H9 (cell line): ENCODE results near the gene KRT9. TPM values are rescaled to one million over a fixed set of nuclear protein-coding genes. Genes with fewer than 3 reads are reported as not detected.

Source experiments
- DNase-seq: peaks from one replicate; pipeline ENCODE4 v3.0.0-alpha.2; 2017
- H2AFZ ChIP-seq: one replicate; pipeline ENCODE4 v1.6.1; 2013; ENCODE audit warnings: mild to moderate bottlenecking, low read length, control low read depth, moderate library complexity
- H2AK5ac ChIP-seq: 2 replicates; pipeline ENCODE4 v1.6.1; 2013; ENCODE audit warnings: low read length, control low read depth, mixed read lengths; ENCODE audit not compliant: insufficient read length
- H2BK120ac ChIP-seq: one replicate; pipeline ENCODE4 v1.6.1; 2013; ENCODE audit warnings: low read depth, mild to moderate bottlenecking, low read length, control low read depth, inconsistent platforms; ENCODE audit not compliant: poor library complexity, severe bottlenecking
- H2BK12ac ChIP-seq: 2 replicates; pipeline ENCODE4 v1.6.1; 2013; ENCODE audit warnings: low read length, control low read depth, mixed read lengths, low read depth; ENCODE audit not compliant: insufficient read length
- H2BK15ac ChIP-seq: 2 replicates; pipeline ENCODE4 v1.6.1; 2013; ENCODE audit warnings: low read depth, low read length, control low read depth
- H2BK20ac ChIP-seq: one replicate; pipeline ENCODE4 v1.6.1; 2013; ENCODE audit warnings: low read depth, mild to moderate bottlenecking, low read length, control low read depth, inconsistent platforms; ENCODE audit not compliant: poor library complexity, severe bottlenecking
- H2BK5ac ChIP-seq: 2 replicates; pipeline ENCODE4 v1.6.1; 2013; ENCODE audit warnings: low read length, control low read depth, mixed read lengths; ENCODE audit not compliant: insufficient read length
- H3K14ac ChIP-seq: 2 replicates; pipeline ENCODE4 v1.6.1; 2013; ENCODE audit warnings: low read length, control low read depth; ENCODE audit not compliant: insufficient read depth
- H3K18ac ChIP-seq: 2 replicates; pipeline ENCODE4 v1.6.1; 2013; ENCODE audit warnings: low read depth, mild to moderate bottlenecking, mixed read lengths, low read length, control low read depth; ENCODE audit not compliant: insufficient read length
- H3K23ac ChIP-seq: 2 replicates; pipeline ENCODE4 v1.6.1; 2013; ENCODE audit warnings: low read length, control low read depth, mixed read lengths, low read depth; ENCODE audit not compliant: insufficient read length
- H3K23me2 ChIP-seq: 2 replicates; pipeline ENCODE4 v1.6.1; 2013; ENCODE audit warnings: low read depth, mild to moderate bottlenecking, mixed read lengths, low read length, control low read depth; ENCODE audit not compliant: insufficient read length, poor library complexity, severe bottlenecking
- H3K27ac ChIP-seq: 2 replicates; pipeline ENCODE4 v1.5.1; 2013; ENCODE audit warnings: low read length, control low read depth, mixed read lengths, low read depth; ENCODE audit not compliant: insufficient read length
- H3K27me3 ChIP-seq: 2 replicates; pipeline ENCODE4 v1.6.1; 2013; ENCODE audit warnings: low read length, control low read depth, inconsistent platforms; ENCODE audit not compliant: insufficient read depth
- H3K4ac ChIP-seq: 2 replicates; pipeline ENCODE4 v1.6.1; 2013; ENCODE audit warnings: low read depth, mild to moderate bottlenecking, control low read depth, inconsistent platforms, low read length, moderate library complexity
- H3K4me1 ChIP-seq: 2 replicates; pipeline ENCODE4 v1.6.1; 2013; ENCODE audit warnings: low read length, control low read depth, inconsistent platforms; ENCODE audit not compliant: insufficient read depth
- H3K4me2 ChIP-seq: 2 replicates; pipeline ENCODE4 v1.6.1; 2013; ENCODE audit warnings: low read length, control low read depth, mixed read lengths; ENCODE audit not compliant: insufficient read length, insufficient read depth
- H3K56ac ChIP-seq: 2 replicates; pipeline ENCODE4 v1.6.1; 2013; ENCODE audit warnings: low read depth, mild to moderate bottlenecking, mixed read lengths, low read length, control low read depth; ENCODE audit not compliant: insufficient read length
- H3K79me1 ChIP-seq: 2 replicates; pipeline ENCODE4 v1.6.1; 2013; ENCODE audit warnings: low read depth, mild to moderate bottlenecking, moderate library complexity, low read length, control low read depth, inconsistent platforms; ENCODE audit not compliant: insufficient read depth, poor library complexity, severe bottlenecking
- H3K79me2 ChIP-seq: 2 replicates; pipeline ENCODE4 v1.6.1; 2013; ENCODE audit warnings: low read length, control low read depth, inconsistent platforms; ENCODE audit not compliant: insufficient read depth
- H3K9ac ChIP-seq: 2 replicates; pipeline ENCODE4 v1.6.1; 2013; ENCODE audit warnings: low read length, control low read depth, mixed read lengths; ENCODE audit not compliant: insufficient read length; ENCODE audit errors: extremely low read depth
- H3K9me3 ChIP-seq: one replicate; pipeline ENCODE4 v1.6.1; 2013; ENCODE audit warnings: low read depth, low read length, inconsistent platforms; ENCODE audit not compliant: control insufficient read depth
- H3T11ph ChIP-seq: one replicate; pipeline ENCODE4 v1.6.1; 2013; ENCODE audit warnings: mild to moderate bottlenecking, low read length, control low read depth, inconsistent platforms
- H4K20me1 ChIP-seq: one replicate; pipeline ENCODE4 v1.6.1; 2013; ENCODE audit not compliant: control insufficient read depth, insufficient read length, insufficient read depth
- H4K5ac ChIP-seq: 2 replicates; pipeline ENCODE4 v1.6.1; 2013; ENCODE audit warnings: low read depth, mild to moderate bottlenecking, mixed read lengths, low read length, control low read depth; ENCODE audit not compliant: insufficient read length
- H4K8ac ChIP-seq: replicated peaks from 2 replicates; pipeline ENCODE4 v1.6.1; 2013; ENCODE audit warnings: low read length, control low read depth, mixed read lengths, low read depth; ENCODE audit not compliant: insufficient read length
- H4K91ac ChIP-seq: 2 replicates; pipeline ENCODE4 v1.6.1; 2013; ENCODE audit warnings: low read depth, mild to moderate bottlenecking, moderate library complexity, mixed read lengths, low read length, control low read depth; ENCODE audit not compliant: insufficient read length
- H3K27ac Mint-ChIP-seq, 3 experiments: 2 replicates in 2 of 3; 3 replicates in 1 of 3; pipeline ENCODE4 v1.8.0; 2020 to 2021; ENCODE audit warnings: mixed read lengths in 3 of 3, mild to moderate bottlenecking in 1 of 3, moderate library complexity in 1 of 3
- H3K27me3 Mint-ChIP-seq: 2 replicates; pipeline ENCODE4 v1.8.0; 2021; ENCODE audit warnings: low read depth, mild to moderate bottlenecking, moderate library complexity, mixed read lengths
- H3K36me3 Mint-ChIP-seq, 3 experiments: 2 replicates in 2 of 3; 3 replicates in 1 of 3; pipeline ENCODE4 v1.8.0; 2020 to 2021; ENCODE audit warnings: low read depth in 3 of 3, mixed read lengths in 3 of 3; ENCODE audit not compliant: insufficient read depth in 1 of 3
- H3K4me1 Mint-ChIP-seq, 2 experiments: 2 replicates each; pipeline ENCODE4 v1.8.0; 2020; ENCODE audit warnings: mixed read lengths in 2 of 2
- H3K4me3 Mint-ChIP-seq, 2 experiments: 2 replicates in 1 of 2; 3 replicates in 1 of 2; pipeline ENCODE4 v1.8.0; 2020 to 2021; ENCODE audit warnings: mild to moderate bottlenecking in 2 of 2, mixed read lengths in 2 of 2, moderate library complexity in 1 of 2
- H3K9me3 Mint-ChIP-seq, 2 experiments: 2 replicates in 1 of 2; 3 replicates in 1 of 2; pipeline ENCODE4 v1.8.0; 2020; ENCODE audit warnings: mild to moderate bottlenecking in 2 of 2, mixed read lengths in 2 of 2, moderate library complexity in 1 of 2
- WGBS: extraction: QIAGEN DNeasy Blood & Tissue Kit; methylation state at CpG from one replicate; pipeline ENCODE4 v1.1.7; 2013; ENCODE audit warnings: missing lambda C conversion rate, low lambda C conversion rate, mixed read lengths; ENCODE audit not compliant: insufficient read length; ENCODE audit errors: extremely low coverage; 5-methylcytosine and 5-hydroxymethylcytosine counted together
- total RNA-seq: library from RNA; stranded (reverse); gene quantifications from 2 replicates; pipeline ENCODE4 v1.2.1, GENCODE V29; 2021
- TF ChIP-seq, protein P1 (sequence below): fragments of 200-600 bp; sonication (generic); conservative IDR thresholded peaks from 3 replicates; pipeline ENCODE4 v1.8.0; 2021; ENCODE audit warnings: antibody characterized with exemption, mild to moderate bottlenecking

Gene KRT9
- total RNA-seq, 1 experiment from 2014 or later = not detected

DNA sequence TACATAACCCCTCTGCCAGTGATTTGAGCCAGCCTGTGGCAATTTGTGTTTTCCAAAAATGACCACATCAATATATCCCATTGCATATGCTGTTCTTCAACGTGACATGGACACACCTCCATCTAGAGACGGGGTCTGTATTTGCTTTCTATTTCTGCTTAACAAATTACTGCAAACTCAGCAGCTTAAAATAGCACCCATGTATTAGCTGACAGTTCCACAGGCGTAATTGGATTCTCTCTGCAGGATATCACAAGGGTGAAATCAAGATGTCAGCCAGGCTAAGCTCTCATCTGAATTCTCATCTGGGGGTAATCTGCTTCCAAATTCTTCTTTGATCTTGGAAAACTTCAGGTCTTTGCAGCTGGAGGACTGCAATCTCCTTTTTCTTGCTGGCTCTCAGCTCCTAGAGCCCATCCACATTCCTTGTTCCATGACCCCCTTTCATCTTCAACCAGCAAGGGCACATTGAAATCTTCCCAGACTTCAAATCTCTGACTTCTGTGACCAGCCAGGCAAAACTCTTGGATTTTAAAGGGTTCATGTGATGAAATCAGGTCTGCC, 8.2 kb downstream of the KRT9 start:
- H2BK20ac ChIP-seq = no peak overlapping the region
- no peak for DNase-seq
- no peak overlapping the region for H3T11ph ChIP-seq
- peaks cover 6 to 8% of the 10 kb centered on the region in 2 experiments; a peak in 3 of 4 replicates for H3K4me1 Mint-ChIP-seq
- H3K4me1 ChIP-seq = no peaks in the 10 kb centered on the region
- no peaks in the 10 kb centered on the region for H3K23me2 ChIP-seq
- no peak overlapping the region for H3K18ac ChIP-seq
- no peak overlapping the region for H3K9ac ChIP-seq
- H3K56ac ChIP-seq = no peak overlapping the region
- H3K4me2 ChIP-seq = no peak overlapping the region
- WGBS = no CpG with 5 or more reads among the region's 3 CpGs
- TF ChIP-seq, protein P1, sequence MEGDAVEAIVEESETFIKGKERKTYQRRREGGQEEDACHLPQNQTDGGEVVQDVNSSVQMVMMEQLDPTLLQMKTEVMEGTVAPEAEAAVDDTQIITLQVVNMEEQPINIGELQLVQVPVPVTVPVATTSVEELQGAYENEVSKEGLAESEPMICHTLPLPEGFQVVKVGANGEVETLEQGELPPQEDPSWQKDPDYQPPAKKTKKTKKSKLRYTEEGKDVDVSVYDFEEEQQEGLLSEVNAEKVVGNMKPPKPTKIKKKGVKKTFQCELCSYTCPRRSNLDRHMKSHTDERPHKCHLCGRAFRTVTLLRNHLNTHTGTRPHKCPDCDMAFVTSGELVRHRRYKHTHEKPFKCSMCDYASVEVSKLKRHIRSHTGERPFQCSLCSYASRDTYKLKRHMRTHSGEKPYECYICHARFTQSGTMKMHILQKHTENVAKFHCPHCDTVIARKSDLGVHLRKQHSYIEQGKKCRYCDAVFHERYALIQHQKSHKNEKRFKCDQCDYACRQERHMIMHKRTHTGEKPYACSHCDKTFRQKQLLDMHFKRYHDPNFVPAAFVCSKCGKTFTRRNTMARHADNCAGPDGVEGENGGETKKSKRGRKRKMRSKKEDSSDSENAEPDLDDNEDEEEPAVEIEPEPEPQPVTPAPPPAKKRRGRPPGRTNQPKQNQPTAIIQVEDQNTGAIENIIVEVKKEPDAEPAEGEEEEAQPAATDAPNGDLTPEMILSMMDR = no peak
- no peaks in the 10 kb centered on the region for H3K27me3 ChIP-seq
- no peak overlapping the region; a peak in 1 of 7 replicates for H3K27ac Mint-ChIP-seq
- H2BK120ac ChIP-seq = no peak overlapping the region
- no peak overlapping the region for H4K91ac ChIP-seq
- H3K9me3 ChIP-seq = no peaks in the 10 kb centered on the region
- H3K79me2 ChIP-seq = no peaks in the 10 kb centered on the region
- no peaks in the 10 kb centered on the region; a peak in 1 of 7 replicates for H3K36me3 Mint-ChIP-seq
- H3K14ac ChIP-seq = no peak overlapping the region
- H3K27me3 Mint-ChIP-seq = peaks cover 31% of the 10 kb centered on the region
- no peaks in the 10 kb centered on the region; a peak in 1 of 5 replicates for H3K9me3 Mint-ChIP-seq
- no peaks in the 10 kb centered on the region for H4K20me1 ChIP-seq
- no peaks in the 10 kb centered on the region for H3K79me1 ChIP-seq
- no peak overlapping the region for H3K4ac ChIP-seq
- H2BK5ac ChIP-seq = no peak overlapping the region
- H3K27ac ChIP-seq = no peak overlapping the region
- no peak overlapping the region for H2AFZ ChIP-seq
- H2AK5ac ChIP-seq = no peak overlapping the region
- no peak overlapping the region for H2BK12ac ChIP-seq
- no peak overlapping the region for H4K8ac ChIP-seq
- no peak overlapping the region for H3K23ac ChIP-seq
- H4K5ac ChIP-seq = no peak overlapping the region
- no peak overlapping the region for H3K4me3 Mint-ChIP-seq
- H2BK15ac ChIP-seq = no peak overlapping the region
